Ovary (tissue), 3 donors: ENCODE data around the gene RPP25L.

Source experiments
- EP300 ChIP-seq: sonication (generic); formaldehyde crosslinking; IDR thresholded peaks from one replicate; pipeline ENCODE4 v1.6.1; 2017; ENCODE audit warnings: antibody characterized with exemption
- POLR2A ChIP-seq: fragments of 450-650 bp; IDR thresholded peaks from one replicate; pipeline ENCODE4 v1.6.1; 2017; ENCODE audit warnings: antibody characterized with exemption, mild to moderate bottlenecking, moderate library complexity
- TF ChIP-seq, protein P1 (sequence below), 3 donors: fragments of 450-650 bp in 2 of 3; fragments of 200-600 bp in 1 of 3; IDR thresholded peaks; one replicate each; pipeline versions ENCODE4 v1.5.1 to v1.8.0; 2016 to 2022; ENCODE audit warnings: antibody characterized with exemption in 3 of 3, mild to moderate bottlenecking in 1 of 3
- donor health status: DM: no; HTN: no; CAD: no.

- TF ChIP-seq, protein P1, sequence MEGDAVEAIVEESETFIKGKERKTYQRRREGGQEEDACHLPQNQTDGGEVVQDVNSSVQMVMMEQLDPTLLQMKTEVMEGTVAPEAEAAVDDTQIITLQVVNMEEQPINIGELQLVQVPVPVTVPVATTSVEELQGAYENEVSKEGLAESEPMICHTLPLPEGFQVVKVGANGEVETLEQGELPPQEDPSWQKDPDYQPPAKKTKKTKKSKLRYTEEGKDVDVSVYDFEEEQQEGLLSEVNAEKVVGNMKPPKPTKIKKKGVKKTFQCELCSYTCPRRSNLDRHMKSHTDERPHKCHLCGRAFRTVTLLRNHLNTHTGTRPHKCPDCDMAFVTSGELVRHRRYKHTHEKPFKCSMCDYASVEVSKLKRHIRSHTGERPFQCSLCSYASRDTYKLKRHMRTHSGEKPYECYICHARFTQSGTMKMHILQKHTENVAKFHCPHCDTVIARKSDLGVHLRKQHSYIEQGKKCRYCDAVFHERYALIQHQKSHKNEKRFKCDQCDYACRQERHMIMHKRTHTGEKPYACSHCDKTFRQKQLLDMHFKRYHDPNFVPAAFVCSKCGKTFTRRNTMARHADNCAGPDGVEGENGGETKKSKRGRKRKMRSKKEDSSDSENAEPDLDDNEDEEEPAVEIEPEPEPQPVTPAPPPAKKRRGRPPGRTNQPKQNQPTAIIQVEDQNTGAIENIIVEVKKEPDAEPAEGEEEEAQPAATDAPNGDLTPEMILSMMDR (IDR thresholded peaks at IDR 0.05): no peak
- TF ChIP-seq POLR2A (no peak), EP300 (no peak)
These were observed 1.3 kb downstream of the RPP25L start for GRCh38 chr9:34610434-34611206.
